HEK293 (cell line): Measurements from ENCODE around the gene MOG.

ENCODE experiments used
- YY1 ChIP-seq: fragments of 450-650 bp; formaldehyde crosslinking; IDR thresholded peaks from 2 replicates; pipeline ENCODE4 v1.5.1; 2018; ENCODE audit warnings: missing biosample characterization, missing genetic modification characterization
- ZBTB20 ChIP-seq: fragments of 450-650 bp; formaldehyde crosslinking; IDR thresholded peaks from 2 replicates; pipeline ENCODE4 v1.5.1; 2016; ENCODE audit warnings: missing biosample characterization, missing genetic modification characterization
- ZBTB8A ChIP-seq: fragments of 450-650 bp; formaldehyde crosslinking; IDR thresholded peaks from 2 replicates; pipeline ENCODE4 v1.5.1; 2016; ENCODE audit warnings: missing biosample characterization, missing genetic modification characterization
- ZFP41 ChIP-seq: fragments of 450-650 bp; formaldehyde crosslinking; IDR thresholded peaks from 2 replicates; pipeline ENCODE4 v1.5.1; 2016; ENCODE audit warnings: missing biosample characterization, missing genetic modification characterization, borderline replicate concordance
- ZNF121 ChIP-seq: fragments of 450-650 bp; formaldehyde crosslinking; IDR thresholded peaks from 2 replicates; pipeline ENCODE4 v1.5.1; 2016; ENCODE audit warnings: missing biosample characterization, missing genetic modification characterization
- ZNF146 ChIP-seq: fragments of 450-650 bp; formaldehyde crosslinking; IDR thresholded peaks from 2 replicates; pipeline ENCODE4 v1.5.1; 2016; ENCODE audit warnings: missing biosample characterization, missing genetic modification characterization
- ZNF501 ChIP-seq: fragments of 450-650 bp; formaldehyde crosslinking; IDR thresholded peaks from 2 replicates; pipeline ENCODE4 v1.5.1; 2016; ENCODE audit warnings: missing biosample characterization, missing genetic modification characterization
- ZNF626 ChIP-seq: fragments of 450-650 bp; sonication (Bioruptor Pico); formaldehyde crosslinking; IDR thresholded peaks from 2 replicates; pipeline ENCODE4 v1.5.1; 2018; ENCODE audit warnings: missing biosample characterization, missing genetic modification characterization, inconsistent platforms
- TF ChIP-seq, protein P1 (sequence below): fragments of 450-650 bp; formaldehyde crosslinking; IDR thresholded peaks from 2 replicates; pipeline ENCODE4 v1.5.1; 2016; ENCODE audit warnings: missing biosample characterization, missing genetic modification characterization
- TF ChIP-seq, protein P2 (sequence below): fragments of 450-650 bp; formaldehyde crosslinking; IDR thresholded peaks from 2 replicates; pipeline ENCODE4 v1.5.1; 2016; ENCODE audit warnings: missing biosample characterization, missing genetic modification characterization
- TF ChIP-seq, protein P3 (sequence below): fragments of 450-650 bp; IDR thresholded peaks from 2 replicates; pipeline ENCODE4 v1.5.1; 2018; ENCODE audit warnings: missing biosample characterization, missing genetic modification characterization

DNA sequence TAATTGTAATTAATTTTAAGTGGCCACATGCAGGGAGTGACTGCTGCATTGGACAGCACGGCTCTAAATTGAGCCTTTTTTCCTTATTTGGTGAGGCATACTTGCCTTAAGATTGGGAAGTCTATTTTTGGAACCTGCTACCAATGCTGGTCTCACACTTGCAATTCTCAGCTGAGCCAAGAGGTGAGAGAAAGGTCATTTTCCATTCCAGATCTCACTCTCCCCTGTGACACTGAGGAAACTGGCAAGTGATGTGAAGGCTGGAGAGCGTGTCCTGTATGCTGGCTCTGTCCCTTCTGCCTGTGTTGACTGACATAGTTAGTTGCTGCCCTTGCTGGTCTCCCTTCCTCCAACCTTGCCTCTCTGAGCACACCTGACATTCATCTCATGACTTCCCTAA lies 735 bp upstream of the MOG start:
- TF ChIP-seq ZBTB8A (tag by site-specific recombination) (no peak), ZNF501 (tag by site-specific recombination) (no peak), YY1 (tag by site-specific recombination) (no peak), ZBTB20 (tag by site-specific recombination) (no peak), ZFP41 (tag by site-specific recombination) (no peak), ZNF626 (tag by site-specific recombination) (no peak), ZNF121 (tag by site-specific recombination) (no peak), ZNF146 (tag by site-specific recombination) (no peak)
- TF ChIP-seq, protein P1, sequence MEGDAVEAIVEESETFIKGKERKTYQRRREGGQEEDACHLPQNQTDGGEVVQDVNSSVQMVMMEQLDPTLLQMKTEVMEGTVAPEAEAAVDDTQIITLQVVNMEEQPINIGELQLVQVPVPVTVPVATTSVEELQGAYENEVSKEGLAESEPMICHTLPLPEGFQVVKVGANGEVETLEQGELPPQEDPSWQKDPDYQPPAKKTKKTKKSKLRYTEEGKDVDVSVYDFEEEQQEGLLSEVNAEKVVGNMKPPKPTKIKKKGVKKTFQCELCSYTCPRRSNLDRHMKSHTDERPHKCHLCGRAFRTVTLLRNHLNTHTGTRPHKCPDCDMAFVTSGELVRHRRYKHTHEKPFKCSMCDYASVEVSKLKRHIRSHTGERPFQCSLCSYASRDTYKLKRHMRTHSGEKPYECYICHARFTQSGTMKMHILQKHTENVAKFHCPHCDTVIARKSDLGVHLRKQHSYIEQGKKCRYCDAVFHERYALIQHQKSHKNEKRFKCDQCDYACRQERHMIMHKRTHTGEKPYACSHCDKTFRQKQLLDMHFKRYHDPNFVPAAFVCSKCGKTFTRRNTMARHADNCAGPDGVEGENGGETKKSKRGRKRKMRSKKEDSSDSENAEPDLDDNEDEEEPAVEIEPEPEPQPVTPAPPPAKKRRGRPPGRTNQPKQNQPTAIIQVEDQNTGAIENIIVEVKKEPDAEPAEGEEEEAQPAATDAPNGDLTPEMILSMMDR (tag by site-specific recombination): no peak
- TF ChIP-seq, protein P2, sequence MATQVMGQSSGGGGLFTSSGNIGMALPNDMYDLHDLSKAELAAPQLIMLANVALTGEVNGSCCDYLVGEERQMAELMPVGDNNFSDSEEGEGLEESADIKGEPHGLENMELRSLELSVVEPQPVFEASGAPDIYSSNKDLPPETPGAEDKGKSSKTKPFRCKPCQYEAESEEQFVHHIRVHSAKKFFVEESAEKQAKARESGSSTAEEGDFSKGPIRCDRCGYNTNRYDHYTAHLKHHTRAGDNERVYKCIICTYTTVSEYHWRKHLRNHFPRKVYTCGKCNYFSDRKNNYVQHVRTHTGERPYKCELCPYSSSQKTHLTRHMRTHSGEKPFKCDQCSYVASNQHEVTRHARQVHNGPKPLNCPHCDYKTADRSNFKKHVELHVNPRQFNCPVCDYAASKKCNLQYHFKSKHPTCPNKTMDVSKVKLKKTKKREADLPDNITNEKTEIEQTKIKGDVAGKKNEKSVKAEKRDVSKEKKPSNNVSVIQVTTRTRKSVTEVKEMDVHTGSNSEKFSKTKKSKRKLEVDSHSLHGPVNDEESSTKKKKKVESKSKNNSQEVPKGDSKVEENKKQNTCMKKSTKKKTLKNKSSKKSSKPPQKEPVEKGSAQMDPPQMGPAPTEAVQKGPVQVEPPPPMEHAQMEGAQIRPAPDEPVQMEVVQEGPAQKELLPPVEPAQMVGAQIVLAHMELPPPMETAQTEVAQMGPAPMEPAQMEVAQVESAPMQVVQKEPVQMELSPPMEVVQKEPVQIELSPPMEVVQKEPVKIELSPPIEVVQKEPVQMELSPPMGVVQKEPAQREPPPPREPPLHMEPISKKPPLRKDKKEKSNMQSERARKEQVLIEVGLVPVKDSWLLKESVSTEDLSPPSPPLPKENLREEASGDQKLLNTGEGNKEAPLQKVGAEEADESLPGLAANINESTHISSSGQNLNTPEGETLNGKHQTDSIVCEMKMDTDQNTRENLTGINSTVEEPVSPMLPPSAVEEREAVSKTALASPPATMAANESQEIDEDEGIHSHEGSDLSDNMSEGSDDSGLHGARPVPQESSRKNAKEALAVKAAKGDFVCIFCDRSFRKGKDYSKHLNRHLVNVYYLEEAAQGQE (tag by site-specific recombination): no peak
- TF ChIP-seq, protein P3, sequence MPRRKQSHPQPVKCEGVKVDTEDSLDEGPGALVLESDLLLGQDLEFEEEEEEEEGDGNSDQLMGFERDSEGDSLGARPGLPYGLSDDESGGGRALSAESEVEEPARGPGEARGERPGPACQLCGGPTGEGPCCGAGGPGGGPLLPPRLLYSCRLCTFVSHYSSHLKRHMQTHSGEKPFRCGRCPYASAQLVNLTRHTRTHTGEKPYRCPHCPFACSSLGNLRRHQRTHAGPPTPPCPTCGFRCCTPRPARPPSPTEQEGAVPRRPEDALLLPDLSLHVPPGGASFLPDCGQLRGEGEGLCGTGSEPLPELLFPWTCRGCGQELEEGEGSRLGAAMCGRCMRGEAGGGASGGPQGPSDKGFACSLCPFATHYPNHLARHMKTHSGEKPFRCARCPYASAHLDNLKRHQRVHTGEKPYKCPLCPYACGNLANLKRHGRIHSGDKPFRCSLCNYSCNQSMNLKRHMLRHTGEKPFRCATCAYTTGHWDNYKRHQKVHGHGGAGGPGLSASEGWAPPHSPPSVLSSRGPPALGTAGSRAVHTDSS (tag by site-specific recombination): no peak
